ENCODE measurements around the gene TAF6.

DNA sequence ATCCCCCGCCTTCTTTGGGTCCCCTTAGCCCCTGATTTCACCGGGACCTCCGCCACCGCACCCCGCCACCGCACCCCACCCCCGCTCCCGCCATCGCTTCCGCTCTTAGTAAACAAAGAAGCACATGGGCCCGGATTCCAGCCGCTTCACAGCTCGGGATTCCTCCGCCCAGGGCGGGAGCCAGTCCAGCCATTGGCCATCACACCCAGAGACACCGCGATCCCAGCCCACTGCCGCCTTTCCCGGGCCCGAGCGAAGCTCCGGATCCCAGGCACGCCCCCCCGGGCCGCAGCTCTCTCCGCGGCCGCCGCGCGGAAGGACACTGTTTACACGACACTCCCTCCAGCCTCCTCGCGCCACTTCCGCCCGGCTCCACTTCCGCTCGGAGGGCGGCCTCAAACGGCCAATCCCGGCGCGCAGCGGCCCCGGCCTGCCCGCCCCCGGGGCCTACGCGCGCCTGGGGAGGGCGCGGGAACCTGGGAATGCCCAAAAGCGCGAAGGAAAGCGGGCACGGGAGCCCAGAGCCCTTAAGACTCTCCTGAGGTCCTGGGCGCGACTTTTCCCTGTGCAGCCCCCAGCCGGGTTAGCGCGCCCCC lies 18.6 kb downstream of the TAF6 start:
- no peak for TF ChIP-seq POLR2A (IDR thresholded peaks at IDR 0.05)
- TF ChIP-seq CTCF (IDR thresholded peaks at IDR 0.05), result no peak
